ENCODE results near the gene NCKAP5. TPM values are rescaled to one million over a fixed set of nuclear protein-coding genes. Genes with fewer than 3 reads are reported as not detected.

NCKAP5 gene
- total RNA-seq, 1 experiment from 2014 or later = not detected

DNA sequence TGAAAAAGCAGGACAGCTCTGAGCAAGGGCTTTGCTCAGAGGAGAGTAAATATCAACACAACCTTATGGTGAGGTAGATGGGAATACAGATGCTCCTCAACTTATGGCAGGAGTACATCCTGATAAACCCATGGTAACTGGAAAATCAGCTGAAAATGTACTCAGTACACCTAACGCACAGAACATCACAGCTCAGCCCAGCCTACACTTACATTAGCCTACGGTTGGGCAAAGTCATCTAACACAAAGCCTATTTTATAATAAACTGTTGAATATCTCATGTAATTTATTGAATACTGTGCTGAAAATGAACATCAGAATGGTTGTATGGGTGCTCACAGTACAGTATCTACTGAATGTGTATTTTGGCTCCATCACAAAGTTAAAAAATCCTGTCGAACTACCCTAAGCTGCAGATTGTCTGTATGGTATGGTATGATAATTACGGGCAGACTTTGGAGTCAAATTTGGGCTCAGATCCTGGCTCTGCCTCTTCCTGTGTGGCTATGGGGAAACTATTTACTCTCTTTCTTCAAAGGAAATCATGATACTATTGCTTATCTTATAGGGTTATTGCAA is 778.0 kb downstream of the NCKAP5 start:
- Histone ChIP-seq H3K27me3 (ENCODE audit: insufficient read depth, low read depth) (0 out of 2 replicates have a peak, but pooled peaks cover 4% of the 10 kb centered on the region), H3K36me3 (ENCODE audit: low read depth) (no peaks in the 10 kb centered on the region), H3K79me2 (ENCODE audit: low read depth) (no peaks in the 10 kb centered on the region), H3K4me3 (no peak overlapping the region), H3K27ac (no peak overlapping the region), H2AFZ (no peak overlapping the region), H4K20me1 (ENCODE audit: insufficient read depth) (no peaks in the 10 kb centered on the region), H3K4me1 (replicated peaks; ENCODE audit: insufficient read depth) (no peaks in the 10 kb centered on the region), H3K9me3 (ENCODE audit: insufficient read depth, low read depth) (no peaks in the 10 kb centered on the region), H3F3A (ENCODE audit: insufficient read depth, low read depth) (no peaks in the 10 kb centered on the region), H3K4me2 (no peak overlapping the region), H3K9me2 (ENCODE audit: insufficient read depth) (no peaks in the 10 kb centered on the region)
- POLR2A ChIA-PET (ENCODE audit: unreplicated experiment) = no interaction called here
- intact Hi-C loops (cut with micrococcal nuclease; ENCODE audit: unreplicated experiment) = no loop called here
- no peak for DNase-seq
- no peak for TF ChIP-seq EZH2 (IDR thresholded peaks at IDR 0.05; ENCODE audit: low read depth)
- TF ChIP-seq, protein P1, sequence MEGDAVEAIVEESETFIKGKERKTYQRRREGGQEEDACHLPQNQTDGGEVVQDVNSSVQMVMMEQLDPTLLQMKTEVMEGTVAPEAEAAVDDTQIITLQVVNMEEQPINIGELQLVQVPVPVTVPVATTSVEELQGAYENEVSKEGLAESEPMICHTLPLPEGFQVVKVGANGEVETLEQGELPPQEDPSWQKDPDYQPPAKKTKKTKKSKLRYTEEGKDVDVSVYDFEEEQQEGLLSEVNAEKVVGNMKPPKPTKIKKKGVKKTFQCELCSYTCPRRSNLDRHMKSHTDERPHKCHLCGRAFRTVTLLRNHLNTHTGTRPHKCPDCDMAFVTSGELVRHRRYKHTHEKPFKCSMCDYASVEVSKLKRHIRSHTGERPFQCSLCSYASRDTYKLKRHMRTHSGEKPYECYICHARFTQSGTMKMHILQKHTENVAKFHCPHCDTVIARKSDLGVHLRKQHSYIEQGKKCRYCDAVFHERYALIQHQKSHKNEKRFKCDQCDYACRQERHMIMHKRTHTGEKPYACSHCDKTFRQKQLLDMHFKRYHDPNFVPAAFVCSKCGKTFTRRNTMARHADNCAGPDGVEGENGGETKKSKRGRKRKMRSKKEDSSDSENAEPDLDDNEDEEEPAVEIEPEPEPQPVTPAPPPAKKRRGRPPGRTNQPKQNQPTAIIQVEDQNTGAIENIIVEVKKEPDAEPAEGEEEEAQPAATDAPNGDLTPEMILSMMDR (conservative IDR thresholded peaks at IDR 0.05) = no peak
- no TSS peak for BruUV-seq (replicated peaks)
- CTCF ChIA-PET = no interaction called here

DNA sequence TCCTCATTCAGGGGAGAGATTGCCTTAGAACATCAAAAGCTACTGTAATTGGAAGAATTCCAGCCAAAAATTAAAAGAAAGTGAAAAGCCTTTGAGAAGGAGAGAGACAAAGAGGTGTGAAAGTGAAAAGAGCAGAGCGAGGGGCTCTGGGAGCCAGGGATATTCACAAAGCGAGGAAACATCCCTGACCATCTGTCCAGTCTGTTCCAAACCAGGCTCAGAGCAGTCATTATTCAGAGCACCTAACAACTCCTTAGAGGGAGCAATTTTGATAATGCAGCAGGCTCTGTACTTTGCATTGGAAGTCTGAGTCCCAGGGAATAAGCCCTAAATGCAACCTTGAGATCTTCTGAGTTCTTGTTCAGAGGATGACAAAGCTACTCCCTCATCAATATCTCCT is 779.2 kb downstream of the NCKAP5 start:
- Histone ChIP-seq H3K36me3 (ENCODE audit: low read depth) (no peaks in the 10 kb centered on the region), H3K27me3 (ENCODE audit: insufficient read depth, low read depth) (peaks cover 8% of the 10 kb centered on the region; the same call in 1 of the 2 replicates), H3K4me3 (no peak overlapping the region), H3K27ac (no peak overlapping the region), H3K9me2 (ENCODE audit: insufficient read depth) (no peaks in the 10 kb centered on the region), H2AFZ (no peak overlapping the region), H3K9me3 (ENCODE audit: insufficient read depth, low read depth) (no peaks in the 10 kb centered on the region), H3K4me1 (replicated peaks; ENCODE audit: insufficient read depth) (no peaks in the 10 kb centered on the region), H4K20me1 (ENCODE audit: insufficient read depth) (no peaks in the 10 kb centered on the region), H3K4me2 (no peak overlapping the region), H3F3A (ENCODE audit: insufficient read depth, low read depth) (no peaks in the 10 kb centered on the region), H3K79me2 (ENCODE audit: low read depth) (no peaks in the 10 kb centered on the region)
- ChIA-PET POLR2A (ENCODE audit: unreplicated experiment) (no interaction called here), CTCF (no interaction called here)
- intact Hi-C loops (cut with micrococcal nuclease; ENCODE audit: unreplicated experiment) = no loop called here
- BruUV-seq (replicated peaks) = no TSS peak
- DNase-seq = no peak
- TF ChIP-seq, protein P1 (conservative IDR thresholded peaks at IDR 0.05) = no peak
- no peak for TF ChIP-seq EZH2 (IDR thresholded peaks at IDR 0.05; ENCODE audit: low read depth)

DNA sequence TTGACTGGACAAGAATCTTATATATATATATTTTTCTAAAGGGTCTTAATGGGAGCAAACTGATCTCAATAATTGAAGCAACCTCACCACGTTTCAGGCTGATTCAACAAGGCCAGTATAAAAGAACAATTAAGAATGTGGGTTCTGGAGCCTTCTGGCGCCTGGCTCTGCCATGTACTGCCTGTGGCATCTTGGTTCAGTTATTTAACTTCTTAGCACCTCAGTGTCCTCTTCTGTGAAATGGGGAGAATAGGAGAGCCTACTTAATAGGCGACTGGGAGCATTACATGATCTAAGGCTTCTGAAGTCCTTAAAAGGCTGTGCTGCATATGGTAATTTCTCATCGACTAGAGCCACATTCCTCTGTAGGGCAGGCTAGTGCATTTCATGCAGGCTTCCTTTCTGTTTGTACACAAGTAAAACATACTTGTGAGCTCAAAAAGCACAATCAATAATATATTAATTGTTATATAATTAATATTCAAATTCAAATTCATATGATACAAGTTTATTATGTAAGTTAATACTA is 779.9 kb downstream of the NCKAP5 start:
- DNase-seq = no peak
- BruUV-seq (replicated peaks) = no TSS peak
- Histone ChIP-seq H3K27ac (no peak overlapping the region), H3K4me2 (no peak overlapping the region), H4K20me1 (ENCODE audit: insufficient read depth) (no peaks in the 10 kb centered on the region), H3K9me2 (ENCODE audit: insufficient read depth) (no peaks in the 10 kb centered on the region), H2AFZ (no peak overlapping the region), H3K36me3 (ENCODE audit: low read depth) (no peaks in the 10 kb centered on the region), H3K27me3 (ENCODE audit: insufficient read depth, low read depth) (peaks cover 10% of the 10 kb centered on the region; the same call in 1 of the 2 replicates), H3F3A (ENCODE audit: insufficient read depth, low read depth) (no peaks in the 10 kb centered on the region), H3K4me1 (replicated peaks; ENCODE audit: insufficient read depth) (no peaks in the 10 kb centered on the region), H3K4me3 (no peak overlapping the region), H3K9me3 (ENCODE audit: insufficient read depth, low read depth) (no peaks in the 10 kb centered on the region), H3K79me2 (ENCODE audit: low read depth) (no peaks in the 10 kb centered on the region)
- intact Hi-C loops (cut with micrococcal nuclease; ENCODE audit: unreplicated experiment) = no loop called here
- TF ChIP-seq EZH2 (IDR thresholded peaks at IDR 0.05; ENCODE audit: low read depth) = no peak
- TF ChIP-seq, protein P1 (conservative IDR thresholded peaks at IDR 0.05) = no peak
- POLR2A ChIA-PET (ENCODE audit: unreplicated experiment) = no interaction called here
- CTCF ChIA-PET = no interaction called here
